DMS153 (cell line): ENCODE data around the gene TMEM208.

Source experiments
- DNase-seq: peaks from one replicate; lab custom pipeline; 2025; lab: John Stamatoyannopoulos, UW

Gene TMEM208

DNA sequence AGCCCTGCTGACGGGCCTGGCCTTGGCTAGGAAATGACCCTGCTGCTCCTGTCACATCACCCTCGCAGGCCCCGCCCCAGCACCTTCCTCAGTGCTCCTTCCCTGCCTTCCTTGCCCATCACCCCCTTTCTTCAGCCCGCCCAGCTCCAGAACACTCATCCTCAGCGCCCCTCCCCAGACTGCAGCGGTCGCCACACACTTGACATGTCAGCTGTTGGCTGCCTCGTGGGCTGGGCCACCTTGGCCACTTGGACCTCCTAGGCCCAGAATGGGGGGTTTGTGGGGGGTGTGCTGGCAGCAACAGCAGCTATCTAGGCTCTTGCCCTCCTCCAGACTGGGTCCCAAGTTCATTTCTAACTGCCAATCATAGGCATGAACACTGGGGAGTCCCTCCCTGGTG lies 17.4 kb upstream of the TMEM208 start:
- no peak for DNase-seq

DNA sequence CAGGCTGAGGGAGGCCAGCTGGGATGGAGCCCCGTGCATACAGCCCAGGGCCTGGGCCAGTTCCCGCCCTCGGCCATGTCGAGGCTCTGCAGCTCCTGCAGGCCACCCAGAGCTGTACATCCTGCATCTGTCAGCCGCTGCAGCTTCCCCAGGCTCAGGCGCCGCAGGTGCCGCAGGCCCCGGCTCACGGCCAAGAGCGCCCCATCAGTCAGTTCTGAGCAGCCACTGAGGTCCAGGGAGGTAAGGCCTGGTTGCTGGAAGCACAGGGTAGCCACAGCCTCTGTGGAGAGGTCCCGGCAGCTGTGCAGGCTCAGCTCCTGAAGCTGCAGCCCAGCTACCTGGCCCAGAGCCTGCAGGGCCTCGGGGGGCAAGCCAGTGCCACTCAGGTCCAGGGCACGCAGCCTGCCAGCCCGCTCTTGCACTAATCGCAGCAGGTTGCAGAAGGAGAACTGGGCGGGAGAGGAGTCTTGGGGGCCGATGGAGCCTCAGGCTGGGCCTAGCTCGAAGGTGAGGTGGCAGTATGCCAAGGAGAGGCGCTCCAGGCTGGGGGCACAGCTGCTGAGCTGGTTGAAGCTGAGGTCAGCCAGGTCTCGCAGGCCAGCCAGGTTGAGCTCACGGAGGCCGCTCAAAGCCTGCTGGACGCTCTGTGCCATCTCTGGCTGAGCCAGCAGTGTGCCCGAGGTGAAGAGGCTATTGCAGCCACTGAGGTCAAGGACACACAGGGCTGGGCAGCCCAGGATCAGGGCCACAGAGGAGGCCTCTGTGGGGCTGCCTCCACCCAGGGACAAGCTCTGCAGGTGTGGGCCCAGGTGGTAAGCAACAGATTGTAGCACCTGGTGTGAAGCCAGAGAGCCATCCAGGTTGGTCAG lies 16.6 kb upstream of the TMEM208 start:
- no peak for DNase-seq

DNA sequence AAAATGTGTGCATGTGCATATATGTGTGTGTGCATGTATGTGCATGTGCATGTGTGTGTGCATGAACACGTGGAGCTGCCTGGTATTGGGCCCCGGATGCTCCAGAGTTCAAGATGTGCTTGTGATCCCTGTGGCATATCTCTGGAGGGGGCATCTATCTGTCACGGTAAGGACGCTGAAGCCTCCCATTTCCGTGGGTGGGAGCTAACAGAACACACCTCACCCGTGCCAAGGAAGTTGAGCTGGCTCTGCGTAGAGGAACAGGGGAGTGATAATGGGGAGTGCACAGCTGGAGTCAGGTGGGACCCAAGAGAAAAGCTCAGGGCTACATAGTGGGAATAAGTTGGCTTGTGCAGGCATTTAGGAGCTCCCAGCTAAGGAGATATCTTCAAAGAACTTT lies 15.3 kb upstream of the TMEM208 start:
- DNase-seq, result no peak

DNA sequence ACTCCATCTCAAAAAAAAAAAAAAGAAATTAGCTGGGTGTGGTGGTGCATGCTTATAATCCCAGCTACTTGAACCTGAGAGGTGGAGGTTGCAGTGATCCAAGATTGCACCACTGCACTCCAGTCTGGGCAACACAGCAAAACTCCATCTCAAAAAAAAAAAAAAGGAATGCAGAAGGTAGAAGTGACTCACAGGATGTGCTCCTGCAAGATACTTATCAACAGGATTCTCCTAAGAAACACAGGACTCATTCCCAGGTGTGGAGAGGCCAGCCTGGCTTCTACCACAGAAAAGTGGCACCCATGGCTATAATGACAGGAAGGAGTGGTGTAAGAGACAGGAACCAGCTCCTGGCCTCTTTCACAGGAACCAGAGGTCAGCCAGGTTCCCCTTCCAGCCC lies 14.2 kb upstream of the TMEM208 start:
- DNase-seq, result no peak

DNA sequence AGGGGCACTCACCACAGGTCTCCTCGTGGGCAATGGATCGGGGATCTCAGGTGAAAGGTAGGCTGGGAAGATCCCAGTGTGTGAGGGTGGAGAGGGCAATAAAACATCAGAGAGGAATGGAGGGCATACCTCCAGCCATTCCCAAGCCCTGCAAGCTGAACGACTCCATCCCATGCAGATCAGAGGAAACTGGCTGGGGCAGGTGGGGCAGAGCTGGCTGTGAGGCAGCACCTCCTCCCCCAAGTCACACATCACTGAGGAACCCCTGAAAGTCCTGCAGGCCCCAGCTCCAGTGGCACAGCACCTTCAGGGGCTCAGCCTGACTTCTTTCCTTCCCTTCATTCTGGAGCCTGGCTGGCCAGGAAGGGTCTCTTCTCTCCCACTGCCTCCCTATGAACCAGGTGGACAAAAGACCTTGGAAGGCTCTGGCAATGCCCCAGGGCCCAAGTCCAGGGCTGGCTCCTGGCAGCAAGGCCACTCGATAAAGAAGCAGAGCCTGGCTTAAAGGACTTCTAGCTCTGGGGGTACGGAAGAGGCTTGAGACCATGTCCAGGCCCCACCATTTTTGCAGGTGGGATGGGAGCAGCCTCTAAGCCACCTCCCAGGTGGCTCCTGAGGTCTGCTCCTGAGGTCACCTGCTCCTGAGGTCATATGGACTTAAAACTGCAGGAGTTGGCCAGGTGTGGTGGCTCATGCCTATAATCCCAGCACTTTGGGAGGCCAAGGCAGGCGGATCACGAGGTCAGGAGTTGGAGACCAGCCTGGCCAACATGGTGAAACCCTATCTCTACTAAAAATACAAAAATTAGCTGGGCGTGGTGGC lies 13.5 kb upstream of the TMEM208 start:
- DNase-seq, result no peak

DNA sequence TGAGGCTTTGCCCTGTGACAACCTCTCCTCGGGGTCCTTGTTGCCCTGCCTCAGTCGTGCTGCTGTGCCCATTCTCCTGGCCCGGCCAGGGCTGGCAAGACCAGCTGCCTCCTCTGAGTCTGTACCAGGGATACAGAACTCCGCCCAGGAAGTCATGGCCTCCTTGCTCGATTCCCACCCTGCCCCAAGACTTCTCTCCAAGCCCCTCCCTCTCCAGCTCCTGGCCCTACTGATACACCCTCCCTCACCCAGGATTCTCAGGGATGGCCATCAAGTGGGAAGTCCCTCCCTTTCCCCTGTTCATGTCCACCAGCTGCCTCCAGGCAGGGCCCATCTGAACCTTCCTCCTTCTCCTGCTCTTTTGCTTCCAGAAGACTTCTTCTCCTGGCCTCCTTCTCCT lies 11.2 kb upstream of the TMEM208 start:
- DNase-seq, result no peak

DNA sequence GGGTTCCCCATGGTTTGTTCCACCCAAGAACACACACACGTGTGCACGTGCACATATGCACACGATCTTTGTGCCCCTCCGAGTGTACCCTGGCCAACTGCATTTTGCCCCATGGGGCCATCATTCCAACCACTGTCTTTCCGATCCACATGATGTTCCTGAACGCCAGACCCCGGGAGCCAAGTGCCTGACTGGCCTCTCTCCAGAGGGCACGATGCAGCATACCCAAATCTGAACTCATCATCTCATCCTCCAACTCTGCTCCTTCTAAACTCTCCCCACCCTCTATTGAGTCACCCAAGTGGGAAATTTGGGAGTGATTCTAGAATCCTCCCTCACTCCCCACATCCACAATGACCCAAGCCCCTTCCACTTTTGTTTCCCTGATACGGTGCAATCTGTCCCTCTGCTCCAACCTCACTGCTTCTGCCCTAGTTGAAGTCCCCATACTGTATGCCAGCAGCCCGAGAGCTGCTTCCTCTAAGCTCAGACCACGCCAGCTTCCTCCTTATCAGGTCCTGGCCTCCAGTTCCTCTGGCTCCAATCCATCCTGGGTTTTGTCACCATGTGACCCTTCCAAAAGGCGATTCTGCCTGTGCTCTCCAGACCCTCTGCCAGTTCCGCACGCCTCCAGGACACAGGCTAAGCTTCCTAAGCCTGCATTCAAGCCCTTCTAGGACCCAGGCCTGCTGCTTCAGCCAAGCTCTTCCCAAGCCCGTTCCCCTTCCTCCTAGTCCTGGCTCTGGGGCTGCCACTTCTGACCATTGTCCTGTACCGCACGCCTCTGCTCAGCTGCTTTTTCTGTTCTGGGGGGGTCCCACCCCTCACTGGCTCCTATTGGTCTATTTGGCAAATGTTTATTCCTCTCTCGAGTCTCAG lies 10.1 kb upstream of the TMEM208 start:
- DNase-seq, result no peak

DNA sequence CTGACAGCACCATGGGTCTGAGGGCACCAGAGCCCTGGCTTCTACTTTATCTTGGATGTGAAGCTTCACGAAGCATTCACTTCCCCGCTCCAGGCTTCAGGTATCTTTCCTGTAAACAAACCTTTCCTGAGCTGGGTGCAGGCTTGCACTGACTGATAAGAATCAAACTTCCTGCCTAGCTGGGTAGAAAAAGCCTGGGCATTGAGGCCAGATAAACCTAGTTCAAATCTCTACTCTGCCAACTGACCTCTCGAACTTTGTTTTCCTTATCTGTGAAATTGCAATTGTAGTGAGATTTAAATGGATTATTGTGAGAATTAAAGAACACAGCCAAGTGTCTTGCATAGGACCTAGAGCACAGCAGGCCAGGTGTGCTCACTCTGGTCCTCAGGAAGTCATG lies 2.9 kb upstream of the TMEM208 start:
- DNase-seq, result no peak

DNA sequence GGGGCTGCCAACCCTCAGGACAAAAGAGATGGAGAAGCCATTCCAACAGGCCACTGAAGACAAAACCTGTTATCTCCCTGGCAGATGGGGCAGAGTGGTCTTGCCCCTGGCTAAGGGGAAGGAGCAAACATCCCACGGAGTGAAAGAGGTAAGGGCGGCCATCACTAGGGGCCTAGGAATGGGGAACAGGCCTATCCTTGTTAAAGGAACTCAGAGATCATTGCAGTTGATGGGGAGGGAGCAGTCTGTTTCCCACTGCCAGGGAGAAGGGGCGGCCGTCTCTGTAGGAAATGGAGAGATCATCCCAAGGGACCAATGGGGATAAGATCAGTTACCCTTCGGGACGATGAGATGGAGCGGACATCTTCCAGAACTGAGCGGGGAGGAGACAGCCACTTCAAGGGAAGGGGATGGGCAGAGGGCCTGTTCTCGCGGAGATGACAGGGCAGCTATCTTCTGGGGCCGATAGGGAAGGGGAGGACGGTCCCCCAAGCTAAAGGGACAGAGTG lies 581 bp upstream of the TMEM208 start:
- DNase-seq, result no peak

DNA sequence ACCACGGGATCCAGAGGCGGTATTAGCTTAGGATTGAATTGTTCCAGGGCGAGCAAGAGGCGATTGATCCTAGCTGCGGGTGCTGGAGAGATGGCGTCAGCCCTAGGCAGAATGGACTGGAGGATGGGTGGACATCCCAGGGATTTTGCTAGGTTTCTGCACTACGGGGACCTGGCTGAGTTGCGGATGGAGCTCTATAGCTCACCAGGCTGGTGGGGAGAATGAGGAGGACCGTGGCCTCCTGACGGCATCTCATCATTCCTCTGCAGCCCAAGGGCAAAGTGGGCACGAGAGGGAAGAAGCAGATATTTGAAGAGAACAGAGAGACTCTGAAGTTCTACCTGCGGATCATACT lies 614 bp downstream of the TMEM208 start:
- no peak for DNase-seq

DNA sequence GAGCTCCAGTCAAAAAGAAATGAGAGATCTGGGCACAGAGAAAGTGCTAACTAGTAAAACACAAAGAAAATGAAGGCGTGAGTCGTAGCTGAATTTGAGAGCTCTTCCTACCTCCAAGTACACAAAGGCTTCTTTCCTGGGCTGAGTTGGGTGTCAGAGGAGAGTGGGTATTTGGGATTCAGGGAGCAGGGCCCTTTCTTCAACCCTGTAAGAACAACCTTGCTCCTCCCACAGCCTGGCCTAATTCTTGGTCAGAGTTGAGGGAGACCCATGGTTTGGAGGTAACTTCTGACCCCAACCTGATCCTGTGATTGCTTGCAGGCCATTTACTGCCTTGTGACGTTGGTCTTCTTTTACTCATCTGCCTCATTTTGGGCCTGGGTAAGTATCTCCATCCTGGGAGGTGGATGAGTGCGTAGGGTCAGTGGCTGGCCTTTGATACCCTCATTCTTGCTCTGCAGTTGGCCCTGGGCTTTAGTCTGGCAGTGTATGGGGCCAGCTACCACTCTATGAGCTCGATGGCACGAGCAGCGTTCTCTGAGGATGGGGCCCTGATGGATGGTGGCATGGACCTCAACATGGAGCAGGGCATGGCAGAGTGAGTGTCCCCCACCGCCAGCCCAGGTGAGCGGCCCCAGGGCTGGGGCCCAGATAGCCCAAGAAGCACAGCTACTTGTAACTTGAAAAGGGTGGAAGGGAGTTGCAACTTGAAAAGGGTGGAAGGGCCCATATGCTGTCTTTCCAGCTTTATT lies 1.3 kb downstream of the TMEM208 start:
- no peak for DNase-seq

DNA sequence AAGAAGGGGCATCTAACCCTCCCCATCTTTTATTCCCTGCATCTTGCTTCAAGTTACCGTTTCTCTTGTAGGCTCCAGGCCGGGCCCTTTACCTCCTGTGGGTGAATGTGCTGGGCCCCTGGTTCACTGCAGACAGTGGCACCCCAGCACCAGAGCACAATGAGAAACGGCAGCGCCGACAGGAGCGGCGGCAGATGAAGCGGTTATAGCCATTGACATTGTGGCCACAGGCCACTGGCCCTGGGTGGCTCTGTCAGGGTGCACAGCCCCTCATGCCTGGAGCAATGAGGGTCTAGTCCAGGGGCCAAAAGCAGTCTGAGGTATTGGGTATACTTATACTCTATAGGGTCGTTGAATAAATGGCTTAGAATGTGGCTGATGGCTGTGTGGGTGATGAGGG lies 2.0 kb downstream of the TMEM208 start:
- no peak for DNase-seq

DNA sequence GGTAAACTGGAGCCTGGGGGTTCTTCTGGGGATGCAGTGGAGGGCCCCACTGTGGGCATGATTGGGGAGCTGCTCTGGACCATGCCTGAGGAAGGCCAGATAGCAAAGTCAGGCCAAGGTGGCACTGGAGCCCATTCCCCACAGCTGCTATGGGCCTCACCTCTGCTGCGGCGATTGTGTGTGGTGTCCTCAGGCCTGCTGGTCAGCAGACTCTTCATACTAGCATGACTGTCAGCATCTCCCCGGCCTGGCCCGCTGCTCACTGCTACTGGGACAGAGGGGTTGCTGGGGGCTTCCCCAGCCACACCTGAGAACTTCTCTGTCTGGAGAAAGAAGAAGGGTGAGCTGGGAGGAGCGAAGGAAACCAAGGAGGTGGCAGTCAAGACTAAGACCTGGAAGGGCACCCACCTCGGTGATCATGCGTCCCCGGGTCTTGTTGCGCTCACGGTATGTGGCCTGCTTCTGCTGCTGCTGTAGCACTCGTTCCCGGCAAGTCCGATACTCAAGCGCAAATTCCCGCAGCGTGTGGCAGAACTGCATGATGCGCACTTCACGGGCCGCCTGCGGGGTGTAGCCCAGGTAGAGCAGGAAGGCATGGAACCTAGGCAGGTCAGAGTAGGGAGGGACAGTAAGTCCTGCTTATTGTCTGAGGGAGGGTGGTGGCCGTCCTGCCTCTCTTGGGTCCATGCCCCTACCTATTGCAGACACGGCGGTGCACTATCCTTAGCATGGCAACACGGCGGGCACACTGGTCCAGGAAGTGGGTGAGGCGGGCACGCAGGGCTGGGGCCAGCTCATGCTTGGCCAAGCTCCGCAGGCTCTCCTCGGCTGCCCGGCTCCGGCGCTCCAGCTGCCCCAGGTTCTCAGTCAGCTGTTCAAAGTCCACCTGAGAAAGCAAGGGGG lies 3.2 kb downstream of the TMEM208 start:
- DNase-seq, result no peak

DNA sequence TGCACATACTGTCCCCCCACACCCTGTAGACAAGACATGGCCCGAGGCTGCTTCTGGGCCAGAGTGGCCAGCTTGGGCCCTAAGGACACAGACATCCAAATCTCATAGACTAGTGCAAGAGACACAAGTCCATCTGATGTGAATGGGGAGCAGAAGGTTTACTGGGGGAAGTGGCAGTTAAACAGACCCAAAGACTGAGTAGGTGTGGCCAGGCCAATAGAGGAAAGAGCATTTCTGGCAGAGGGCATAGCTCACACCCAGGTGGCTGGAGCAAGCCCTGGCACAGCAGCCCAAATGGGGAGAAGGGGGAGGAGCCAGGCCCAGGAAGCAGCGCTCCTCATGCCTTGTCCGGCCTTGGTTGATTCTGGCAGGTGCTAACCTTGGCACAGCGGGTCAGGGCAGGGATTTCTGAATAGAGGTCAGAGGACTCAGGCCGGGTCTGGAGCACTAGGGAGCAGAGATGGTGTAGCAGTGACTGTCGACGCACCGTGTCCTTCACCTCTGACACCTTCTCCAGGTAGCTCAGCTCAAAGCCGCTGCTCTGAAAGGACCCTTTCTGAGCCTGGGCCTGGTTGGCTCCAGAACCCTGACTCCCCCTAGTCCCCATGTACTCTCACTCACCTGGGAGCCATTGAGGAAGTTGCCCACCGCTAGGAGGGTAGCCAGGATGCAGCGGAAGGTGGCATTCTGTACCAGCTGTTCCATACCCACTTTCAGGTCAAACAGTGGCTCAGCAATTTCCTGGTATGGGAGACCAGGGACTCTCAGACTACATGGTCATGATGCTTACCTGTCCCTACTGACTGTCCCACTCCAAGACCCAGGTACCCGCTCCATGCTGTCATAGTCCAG lies 4.1 kb downstream of the TMEM208 start:
- no peak for DNase-seq

DNA sequence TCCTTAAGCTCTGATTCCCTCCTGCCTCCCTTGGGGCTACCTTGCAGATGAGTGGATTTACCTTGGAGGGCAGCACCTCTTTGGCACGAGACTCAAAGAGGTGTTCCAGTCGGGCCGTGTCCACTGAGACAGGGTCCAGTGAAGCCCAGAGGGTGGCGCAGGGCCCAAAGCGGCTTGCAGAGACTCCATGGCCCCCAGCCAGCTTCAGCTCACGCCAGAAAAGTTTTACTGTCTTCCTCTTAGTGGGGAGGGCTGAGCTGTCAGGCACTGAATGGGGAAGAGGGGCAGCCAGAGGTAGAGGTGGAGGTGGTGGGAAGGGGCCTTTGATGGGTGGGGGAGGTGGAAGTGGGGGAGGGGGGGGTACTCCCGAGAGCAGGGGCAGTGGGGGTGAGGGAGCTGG lies 6.7 kb downstream of the TMEM208 start:
- no peak for DNase-seq

DNA sequence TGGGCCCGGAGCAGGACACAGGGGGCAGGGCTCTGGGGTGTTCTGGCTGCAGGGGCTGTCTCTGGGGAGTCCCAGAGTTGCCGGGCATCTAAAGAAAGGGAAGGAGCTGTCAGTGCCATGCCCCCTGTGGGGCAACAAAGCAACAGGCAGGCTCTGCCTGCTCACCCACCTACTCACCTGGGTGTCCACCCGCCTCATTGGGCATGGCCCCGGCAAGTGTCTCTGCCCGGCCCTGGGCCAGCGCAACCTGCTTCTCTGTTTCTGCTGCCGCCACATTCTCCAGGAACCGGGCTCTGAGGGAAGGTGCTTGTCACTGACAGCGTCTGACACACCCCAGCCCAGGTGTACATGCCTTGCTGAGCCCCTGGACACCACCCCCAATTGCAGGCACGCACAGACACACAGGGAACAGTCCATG lies 7.3 kb downstream of the TMEM208 start:
- DNase-seq, result no peak

DNA sequence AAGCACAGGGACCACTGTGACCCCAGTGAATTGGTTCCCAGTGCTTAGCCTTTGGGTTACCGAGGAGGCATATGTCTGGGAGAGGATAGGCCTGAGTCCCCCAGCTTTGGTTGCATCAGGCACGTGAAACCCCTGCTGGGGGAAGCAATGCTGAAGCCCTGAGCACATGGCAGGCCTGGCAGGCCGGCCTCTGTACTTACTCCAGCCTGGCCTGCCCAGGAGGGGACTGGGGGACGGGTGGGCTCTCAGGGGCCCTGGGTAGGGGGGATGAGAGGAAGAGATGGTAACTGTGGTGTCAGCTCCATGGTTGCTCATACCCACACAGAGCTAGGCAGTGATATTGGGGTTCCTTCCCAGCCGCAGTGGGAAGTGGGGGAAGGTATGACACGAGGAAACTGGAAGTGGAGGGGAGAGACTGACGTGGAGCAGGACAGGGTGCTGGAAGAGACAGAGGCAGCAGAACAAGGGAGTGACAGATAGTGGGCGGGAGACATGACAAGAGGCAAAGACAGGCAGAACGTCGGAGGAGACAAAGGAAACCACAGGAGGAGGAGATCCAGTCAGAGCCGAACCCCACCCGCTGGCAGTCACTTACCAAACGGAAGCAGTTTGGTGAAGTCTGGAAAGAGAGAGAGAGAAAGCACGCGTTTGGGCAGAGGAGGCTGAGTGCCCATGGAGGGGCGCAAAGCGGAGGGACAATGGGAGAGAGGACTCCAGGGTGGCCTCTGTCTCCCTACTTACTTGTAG lies 9.1 kb downstream of the TMEM208 start:
- DNase-seq, result no peak

DNA sequence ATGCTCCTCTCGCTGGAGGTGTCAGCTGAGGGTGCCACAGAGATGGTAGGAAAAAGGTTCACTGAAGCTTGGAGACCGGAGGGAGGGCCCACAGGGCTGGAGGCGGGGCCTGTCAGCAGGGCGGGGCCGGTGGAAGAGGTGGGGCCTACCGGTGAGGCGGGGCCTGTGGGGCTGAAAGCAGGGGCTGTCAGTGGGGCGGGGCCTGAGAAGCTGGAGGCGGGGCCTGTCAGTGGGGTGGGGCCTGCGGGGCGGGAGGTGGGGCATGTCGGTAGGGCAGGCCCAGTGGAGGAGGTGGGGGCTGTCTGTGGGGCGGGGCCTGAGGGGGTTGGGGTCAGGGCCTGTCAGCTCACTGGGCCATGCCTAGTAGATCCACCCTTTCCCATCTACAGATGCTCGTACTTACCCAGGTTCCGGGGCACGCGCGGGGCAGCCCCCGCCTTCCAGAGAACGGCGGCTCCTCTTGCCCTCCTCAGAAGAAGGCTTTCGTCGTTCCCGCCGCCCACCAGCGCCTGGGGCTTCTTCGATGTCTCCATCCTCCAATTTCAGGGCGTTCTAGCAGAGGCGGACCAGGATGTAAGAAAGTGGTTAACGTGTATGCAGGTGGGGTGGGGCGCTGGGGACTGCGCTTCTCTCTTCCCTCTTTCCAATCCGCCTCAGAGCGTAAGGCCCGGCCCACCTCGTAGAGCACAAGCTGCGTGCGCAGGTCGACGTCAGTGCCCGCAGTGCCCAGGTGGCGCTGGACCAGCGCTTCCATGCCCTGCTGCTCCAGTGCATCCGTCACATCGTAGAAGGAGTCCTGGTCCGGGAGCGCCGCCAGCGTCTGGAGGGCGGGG lies 9.8 kb downstream of the TMEM208 start:
- no peak for DNase-seq
